NCI-H2029 treated with DMSO at 0.1 percent for 48 hours (cell line): ENCODE measurements around the gene TTC9.

Experiments used
- DNase-seq: peaks from one replicate; lab custom pipeline; 2025; lab: John Stamatoyannopoulos, UW

TTC9 gene

DNA sequence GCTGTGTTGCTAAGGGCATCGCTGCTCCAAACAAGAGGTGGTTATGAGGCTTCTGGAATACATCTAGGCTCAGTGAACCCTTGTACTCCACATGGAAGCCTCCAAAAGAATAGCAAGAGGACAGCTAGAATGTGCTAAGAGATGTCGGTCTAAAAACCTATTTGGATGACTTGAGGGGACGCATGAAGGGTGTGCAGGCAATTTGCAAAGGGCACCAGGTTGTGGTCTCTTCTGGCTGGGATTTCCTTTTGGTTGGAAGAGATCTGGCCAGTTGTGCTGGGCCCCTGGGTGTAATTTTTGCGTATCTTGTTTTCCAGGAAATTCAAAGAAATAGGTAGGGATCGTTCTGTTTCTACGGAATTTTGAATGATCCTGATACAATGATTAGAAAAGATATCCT lies 4.2 kb downstream of the TTC9 start:
- DNase-seq, result no peak

DNA sequence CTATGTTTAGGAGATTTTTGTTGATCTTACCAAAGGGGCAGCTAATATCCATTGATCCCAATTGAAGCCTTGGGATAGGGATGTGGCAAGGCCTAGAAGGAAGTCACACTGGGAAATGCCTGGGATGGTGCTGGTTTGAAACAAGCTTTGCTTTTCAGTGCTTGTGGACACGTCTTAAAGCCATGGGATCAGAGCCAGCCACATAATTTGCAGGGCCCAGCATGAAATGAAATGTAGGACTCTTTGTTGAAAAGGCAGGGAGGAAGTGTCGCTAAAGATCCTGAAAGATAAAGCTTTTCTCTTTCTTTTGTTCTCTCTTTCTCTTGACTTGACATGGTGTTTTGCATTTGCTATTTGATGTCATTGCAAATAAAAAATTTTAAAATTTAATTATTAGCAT lies 5.0 kb downstream of the TTC9 start:
- no peak for DNase-seq

DNA sequence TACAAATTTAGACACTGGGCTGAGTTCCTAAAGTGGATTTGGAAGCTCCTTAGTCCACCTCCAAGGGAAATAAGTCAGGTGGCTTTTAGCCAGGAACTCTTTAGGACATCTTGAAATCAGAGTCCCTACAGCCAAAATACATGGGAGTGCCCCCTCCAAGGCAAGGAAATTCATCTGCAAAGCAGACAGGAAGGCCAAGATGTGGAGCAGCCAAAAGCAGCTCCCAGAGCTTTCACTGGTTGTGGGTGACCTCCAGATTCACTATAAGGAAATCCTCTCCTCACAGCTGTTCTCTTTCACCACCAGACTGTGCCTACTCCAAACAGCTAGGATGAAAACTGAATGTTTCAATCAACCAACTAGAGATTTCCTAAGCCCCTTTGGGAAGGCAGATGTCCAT lies 6.6 kb downstream of the TTC9 start:
- no peak for DNase-seq

DNA sequence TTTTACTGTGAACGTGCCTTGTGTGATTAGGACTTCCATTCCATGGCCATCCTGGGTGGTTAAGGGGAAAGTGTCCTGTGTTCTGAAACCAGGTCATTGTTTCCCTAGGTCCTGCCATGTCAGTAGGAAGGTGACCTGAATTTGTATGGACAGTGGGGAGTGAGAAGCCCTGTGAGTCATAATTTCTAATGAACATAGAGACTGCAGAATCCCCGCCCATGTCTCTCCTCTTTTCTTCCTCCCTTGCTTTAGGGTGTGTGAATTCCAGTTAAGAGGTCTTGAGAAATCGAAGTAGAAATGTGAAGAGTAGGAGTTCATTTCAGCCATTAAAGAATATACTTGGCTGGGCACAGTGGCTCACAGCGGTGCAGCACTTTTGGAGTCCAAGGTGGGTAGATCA lies 8.1 kb downstream of the TTC9 start:
- no peak for DNase-seq

DNA sequence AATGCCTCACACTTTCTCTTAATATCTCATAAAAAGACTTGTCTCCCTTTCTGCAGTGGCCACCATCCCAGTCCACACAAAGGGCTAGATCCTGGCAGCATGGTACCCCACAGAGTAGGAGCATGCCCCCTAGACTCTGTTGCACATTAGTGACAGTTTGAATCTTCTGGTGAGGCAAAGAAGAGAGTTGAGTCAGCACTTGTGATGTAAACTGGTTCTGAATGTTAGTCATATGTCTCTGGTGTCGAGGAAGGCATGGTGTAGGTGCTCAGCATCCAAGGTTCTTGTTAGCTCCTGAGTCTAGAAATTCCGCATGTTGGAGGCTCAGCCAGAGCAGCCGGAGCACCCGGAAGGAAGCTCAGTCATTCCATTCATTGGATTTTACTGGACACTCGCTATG lies 9.8 kb downstream of the TTC9 start:
- no peak for DNase-seq

DNA sequence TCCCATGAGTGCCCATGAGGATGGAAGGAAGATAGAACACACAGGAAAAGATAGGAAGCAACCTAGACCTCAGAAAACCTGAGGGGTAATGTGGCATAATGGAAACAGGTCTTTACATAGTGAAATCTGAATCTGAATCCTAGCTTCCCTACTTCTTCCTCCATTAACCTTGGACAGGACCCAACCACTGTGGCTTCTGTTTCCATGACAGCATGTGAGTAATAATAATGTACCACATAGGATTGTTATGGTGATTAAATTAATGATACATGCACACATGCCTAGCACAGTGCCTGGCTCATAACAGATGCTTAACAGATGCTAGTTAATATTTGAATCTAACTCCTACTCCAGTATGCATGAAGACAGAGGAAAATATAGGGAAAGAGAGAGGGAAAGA lies 11.2 kb downstream of the TTC9 start:
- no peak for DNase-seq

DNA sequence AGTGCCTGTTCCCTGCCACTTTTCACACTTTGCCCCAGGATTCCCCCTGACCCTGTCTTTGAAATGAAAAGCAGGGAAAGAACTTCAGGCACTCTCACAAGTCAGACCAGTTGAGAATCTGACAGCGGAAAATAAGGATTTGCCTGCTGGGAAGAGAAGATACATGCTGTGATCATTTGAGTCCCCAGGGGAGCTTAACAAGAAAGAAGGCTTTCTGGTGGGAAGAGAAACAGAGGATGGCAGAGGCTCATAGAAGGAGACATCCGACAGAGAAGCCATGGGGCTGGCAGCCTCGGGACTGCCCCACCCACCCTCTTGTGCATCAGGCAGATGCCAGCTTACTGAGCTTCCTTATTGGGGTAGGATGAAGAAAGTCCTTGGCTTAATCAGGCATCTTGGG lies 11.9 kb downstream of the TTC9 start:
- no peak for DNase-seq

DNA sequence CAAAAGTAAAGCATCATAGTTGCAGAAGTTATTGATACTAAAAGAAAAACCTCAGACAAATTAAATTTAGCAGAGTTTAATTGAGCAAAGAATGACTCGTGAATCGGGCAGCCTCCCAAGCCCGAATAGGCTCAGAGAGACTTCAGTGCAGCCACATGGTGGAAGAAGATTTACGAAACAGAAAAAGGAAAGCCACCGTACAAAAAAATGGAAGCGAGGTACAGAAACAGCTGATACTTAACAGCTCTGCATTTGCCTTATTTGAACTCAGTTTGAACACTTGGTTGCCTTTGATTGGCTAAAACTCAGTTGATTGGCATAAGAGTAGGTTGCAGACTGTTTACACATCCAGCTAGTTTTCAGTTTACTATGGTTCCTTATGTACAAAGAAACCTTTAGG lies 12.9 kb downstream of the TTC9 start:
- DNase-seq, result no peak

DNA sequence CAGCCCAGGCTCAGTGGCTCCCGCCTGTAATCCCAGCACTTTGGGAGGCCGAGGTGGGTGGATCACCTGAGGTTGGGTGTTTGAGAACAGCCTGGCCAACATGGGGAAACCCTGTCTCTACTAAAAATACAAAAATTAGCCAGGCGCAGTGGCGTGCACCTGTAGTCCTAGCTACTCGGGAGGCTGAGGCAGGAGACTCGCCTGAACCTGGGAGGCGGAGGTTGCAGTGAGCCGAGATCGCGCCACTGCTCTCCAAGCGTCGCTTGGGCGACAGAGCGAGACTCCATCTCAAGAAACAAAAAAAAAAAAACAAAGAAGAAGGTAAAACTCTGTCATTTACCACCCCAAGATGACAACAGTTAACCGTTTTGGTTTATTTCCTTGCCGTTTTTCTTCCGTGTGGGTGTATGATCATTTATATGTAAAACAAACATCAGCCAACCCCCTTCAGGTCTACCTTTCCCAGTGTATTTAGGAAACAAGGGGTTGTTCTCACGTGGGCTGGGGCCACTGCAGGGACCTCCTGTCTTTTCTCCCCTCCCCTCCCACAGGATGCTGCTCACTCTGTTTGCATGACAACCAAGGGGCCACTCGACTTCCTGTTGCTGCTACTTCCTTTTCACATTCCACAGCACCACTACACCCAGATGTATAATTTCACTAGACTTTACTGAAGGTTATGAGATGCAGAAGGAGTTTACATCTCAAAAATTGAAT lies 13.6 kb downstream of the TTC9 start:
- DNase-seq, result no peak

DNA sequence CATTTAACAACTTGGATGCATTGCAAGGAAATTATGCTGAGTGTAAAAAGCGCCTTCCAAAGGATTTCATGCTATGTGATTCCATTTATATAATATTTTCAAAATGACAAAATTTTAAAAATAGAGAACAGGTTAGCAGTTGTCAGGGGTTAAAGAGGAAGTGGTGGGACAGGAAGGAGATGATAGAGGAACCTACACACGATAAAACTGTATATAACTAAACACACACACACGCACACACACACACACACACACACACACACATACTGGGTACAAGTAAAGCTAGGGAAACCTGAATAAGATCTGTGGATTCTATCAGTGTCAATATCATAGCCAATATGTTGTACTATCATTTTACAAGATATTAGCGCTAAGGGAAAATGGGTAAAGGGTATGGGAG lies 17.2 kb downstream of the TTC9 start:
- DNase-seq, result no peak

DNA sequence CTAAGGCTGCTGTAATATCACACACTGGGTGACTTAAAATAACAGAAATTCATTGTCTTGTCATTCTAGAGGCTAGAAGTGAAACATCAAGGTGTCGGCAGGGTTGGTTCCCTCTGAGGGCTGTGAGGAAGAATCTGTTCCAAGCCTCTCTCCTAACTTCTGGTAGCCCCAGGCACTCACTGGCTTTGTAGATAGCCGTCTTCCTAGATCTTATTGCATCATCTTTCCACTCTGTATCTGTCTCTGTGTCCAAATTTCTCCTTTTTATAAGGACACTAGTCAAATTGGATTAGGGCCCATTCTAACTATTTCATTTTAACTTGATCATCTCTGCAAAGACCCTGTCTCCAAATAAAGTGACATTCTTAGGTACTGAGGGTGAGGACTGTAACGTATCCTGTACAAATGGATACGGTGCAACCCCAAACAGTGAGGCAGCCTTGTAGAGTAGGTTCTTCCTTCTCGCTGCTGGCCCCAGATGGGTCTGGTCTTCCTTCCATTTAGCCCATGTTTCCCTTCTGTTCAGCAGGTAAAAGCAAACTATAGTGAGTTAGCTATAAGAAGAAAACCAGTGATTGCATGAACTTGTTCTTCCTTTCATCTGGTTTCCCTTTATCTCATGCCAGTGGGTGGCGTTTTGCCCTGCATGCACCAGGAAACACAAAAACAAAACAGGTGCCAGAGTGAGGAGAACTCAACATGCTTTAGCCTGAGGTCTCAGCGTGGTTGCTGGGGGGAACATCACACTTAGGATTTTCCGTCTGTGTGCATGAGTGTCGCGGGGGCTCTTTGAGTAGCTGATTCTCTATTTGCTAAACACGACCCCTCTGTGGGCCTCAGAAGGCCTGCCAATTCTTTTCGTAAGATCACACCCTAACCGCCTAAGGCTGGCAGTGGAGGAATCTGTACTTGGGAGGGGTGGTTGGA lies 19.5 kb downstream of the TTC9 start:
- no peak for DNase-seq

DNA sequence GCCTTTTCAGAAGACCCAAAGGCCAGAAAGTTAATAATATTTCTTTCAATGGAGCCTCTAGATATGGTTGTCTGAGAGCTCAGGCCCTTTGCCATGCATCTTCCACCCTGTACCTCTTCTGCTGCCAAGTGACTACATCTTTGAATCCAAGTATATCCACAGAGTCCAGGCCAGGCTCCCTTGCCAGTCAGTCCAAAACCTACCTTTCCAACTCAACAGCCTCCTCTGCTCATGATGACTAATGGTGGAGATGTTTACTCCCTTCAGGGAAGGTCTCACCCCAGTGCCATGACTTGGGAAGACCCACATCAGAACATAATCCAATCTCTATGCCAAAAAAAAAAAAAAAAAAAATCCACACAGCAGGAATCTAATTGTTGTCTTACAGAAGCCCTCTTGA lies 20.4 kb downstream of the TTC9 start:
- no peak for DNase-seq

DNA sequence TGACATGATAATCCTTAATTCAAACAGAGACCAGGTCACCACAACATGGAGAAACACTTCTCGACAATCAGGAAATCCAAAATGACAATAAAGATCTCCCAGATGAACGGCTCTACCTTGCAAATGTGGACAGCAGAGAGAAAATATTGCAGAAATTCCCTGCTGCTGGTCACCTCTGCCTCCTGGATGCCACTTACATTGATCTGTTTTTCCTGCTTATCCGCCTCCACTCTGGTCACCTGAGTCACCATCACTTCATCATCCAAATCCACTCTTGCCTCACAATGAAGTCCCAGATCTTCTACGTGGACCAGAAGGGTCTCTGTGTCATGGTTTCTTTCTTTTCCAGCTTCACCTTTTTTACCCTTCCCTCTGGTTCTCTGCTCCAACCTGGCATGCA lies 21.1 kb downstream of the TTC9 start:
- DNase-seq, result no peak

DNA sequence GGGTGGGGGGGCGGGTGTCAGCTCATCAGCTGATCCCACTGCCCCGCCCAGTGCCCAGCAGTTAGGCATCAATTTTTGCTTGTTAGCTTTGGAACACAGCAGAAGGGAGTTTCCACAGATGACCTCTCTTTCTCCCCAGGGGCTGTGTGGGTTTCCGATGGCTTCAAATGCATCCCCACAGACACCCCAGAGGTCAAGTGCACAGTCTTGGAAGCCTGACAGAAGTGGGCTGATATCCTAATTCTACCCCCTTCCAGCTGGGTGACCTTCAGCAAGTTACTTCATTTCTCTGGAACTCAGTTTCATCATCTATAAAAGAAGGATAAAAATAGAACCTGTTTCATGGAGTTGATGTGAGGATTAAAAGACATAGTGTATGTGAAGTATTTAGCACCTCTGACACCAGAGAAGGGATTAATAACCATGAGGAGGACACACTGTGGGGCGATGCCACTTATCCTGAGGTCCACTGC lies 22.0 kb downstream of the TTC9 start:
- no peak for DNase-seq

DNA sequence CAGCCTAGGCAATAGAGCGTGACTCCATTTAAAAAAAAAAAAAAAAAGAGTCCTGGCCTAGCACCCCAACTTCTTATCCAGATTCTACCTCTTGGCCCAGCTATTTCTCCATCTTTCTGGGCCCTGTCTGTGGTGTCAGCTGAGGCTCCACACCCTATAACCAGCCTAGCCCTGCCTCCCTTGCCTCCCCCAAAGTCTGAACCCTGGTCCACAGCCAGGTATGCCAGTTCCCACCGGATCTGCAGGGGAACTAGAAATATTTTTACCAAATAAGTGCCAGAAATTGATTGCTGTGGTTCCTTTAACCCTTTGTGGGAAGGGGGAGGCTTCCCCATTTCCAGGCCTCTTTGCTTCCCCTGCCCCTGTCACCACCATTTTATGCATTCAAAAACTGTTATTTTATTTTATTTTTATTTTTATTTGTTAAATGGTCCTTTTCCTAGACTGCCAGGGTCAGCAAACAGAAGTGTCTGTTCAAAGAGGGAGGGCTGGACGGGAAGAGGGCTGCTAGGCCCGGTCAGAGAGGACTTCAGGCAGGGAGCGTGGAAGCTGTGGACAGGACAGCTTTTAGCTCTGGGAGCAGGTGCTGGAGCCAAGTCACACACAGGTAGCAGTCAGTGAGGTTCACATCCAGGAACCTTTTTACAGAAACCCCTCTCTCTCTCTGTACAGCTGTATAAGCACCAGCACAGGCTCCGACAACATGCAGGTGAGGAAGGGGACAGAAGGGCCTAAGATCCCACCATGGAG lies 23.2 kb downstream of the TTC9 start:
- DNase-seq, result no peak

DNA sequence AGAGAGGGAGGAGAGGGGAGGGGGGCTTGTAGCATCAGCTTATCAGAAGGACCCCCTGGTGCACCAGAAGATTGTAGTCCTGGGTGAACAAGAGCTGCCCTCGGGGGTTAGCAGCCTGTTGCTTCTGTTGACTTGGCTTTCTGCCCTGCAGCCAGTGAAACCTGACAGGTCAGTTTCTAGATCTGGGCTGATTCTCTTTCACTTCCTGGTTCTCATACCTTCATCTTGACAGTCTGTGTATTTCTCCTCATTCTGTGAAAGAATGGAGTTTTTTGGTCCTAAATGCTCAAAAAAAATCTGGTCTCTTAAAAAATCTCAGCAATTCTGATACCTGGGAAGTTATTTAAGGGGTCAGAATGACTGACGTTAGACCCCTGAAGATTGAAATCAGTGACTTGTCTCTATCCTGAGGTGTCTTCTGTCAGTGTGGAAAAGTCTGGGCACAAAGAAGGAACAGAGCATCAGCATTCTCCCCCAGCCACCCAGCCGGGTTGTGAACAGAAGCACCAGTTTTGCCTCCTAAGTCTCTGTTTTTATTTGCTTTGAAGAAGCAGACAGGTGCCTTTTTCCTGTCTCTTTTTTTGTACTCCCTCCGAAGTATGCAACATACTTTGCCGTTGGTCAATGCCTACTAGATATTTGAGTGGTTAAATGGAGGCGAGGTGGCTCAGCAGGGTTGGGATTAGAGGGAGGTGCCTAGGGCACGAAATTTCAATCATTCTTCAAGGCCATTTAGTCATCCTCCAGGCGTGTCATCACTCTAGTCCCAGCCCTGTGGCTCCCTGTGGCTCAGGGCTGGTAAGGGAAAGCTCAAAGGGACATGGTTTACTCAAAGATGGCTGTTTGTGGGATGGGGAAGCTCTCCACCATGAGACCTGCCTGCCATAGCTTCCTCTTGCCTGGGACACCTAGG lies 24.0 kb downstream of the TTC9 start:
- peak; percentile 18 for DNase-seq

DNA sequence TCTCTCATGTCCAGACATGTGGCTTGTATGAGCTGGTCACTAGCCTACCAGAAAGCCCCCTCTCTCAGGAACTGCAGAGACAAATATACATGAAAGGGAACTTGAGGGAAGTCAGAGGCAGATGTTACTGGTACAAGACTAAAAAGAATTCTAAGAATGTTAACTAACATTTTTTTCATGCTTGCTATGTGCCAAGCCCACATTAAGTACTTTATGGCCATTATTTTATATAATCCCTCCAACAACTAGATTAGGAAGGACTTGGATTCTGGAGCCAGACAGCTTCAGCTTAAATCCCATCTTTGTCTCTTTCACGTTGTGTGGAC lies 24.6 kb downstream of the TTC9 start:
- DNase-seq, result no peak

DNA sequence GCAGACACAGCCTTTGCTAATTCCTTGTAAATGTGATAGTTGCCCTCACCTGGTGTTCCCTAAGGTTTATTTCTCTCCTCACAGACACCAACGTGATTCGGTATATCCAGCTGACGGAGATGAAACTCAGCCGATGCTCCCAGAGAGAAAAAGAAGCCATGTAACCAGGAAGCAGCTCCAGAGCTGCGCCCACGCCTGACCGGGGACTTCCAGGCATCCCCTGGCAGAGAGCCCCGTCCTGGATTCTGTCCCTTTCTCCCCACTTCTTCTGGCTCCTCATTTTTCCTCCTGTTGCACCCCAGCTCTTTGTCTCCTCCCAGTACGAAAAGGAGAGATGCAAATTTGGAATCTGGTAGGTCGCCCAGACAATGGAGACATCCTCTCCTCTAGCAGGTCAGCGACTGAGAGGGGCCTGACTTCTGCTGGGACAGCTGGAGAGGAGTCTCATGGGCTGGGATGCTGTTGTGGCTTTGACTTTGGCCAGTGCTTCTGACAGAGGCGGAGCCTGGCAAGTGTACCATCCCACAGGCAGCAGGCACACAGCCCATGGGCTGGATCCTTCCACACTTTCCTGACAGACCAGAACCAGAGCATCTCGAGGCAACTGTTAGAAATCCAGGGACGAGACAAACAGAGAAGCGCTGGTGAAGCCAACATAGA lies 29.4 kb downstream of the TTC9 start:
- no peak for DNase-seq

DNA sequence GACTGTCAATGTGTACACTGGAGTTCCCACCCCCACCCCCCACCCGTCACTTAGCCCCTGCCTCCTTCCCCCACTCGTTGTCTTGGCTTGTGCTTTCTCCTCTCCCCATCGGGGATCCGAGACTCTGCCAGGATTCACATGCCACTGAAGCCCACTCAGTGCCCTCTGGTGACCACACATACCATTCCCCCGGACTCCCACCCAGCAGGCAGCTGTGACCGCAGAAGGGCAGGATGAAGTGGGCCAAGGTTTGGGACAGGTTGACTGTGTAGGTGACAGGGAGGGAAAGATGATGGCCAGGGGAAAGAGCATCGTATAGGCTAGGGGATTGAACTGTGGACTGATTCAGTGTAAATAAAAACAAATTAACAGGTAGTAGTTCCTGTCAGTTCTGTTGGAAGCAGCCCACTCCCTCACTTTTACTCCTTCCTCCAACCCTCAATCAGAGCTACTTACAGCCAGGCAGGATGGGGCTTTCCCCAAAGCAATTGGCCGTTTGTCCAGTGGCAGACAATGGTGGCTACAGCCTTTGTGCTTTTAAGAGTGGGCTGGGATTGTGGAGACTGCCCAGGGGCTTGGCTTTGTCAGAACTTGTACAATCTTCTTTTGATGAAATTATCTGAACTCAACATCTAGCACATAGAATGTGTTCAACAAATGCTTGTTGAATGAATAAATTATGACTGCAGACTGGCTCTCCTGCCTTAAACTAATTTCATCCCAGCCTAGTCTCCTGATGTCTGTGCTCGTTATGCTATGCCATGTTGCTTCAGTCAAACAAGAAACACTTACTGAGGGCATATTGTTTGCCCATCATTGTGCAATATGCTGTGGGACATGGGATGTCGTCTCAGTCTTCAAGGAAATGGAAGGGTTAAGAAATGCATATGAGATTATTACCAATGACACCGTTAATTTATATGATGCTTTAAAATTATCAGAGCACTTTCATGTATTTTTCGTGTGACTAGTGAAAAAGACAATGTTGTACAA lies 30.2 kb downstream of the TTC9 start:
- no peak for DNase-seq

DNA sequence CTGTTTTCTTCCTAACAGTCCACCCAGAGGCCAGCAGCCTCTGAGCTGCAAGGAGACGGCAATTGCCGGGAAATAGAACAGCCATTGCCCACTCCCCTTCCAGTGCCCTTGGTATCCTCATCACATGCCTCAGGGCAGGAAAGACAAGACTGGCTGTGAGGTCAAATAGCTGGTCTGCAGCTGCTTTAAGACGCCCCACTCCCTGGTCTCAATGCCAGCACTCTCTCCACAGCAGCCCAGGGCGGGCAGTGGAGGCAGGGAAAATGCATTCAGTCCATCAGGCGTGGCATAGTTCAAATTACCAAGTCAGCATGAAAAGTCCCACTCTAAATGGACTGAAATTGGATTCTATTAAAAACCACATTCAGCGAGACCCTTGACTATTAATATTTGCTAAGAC lies 35.6 kb downstream of the TTC9 start:
- no peak for DNase-seq
